Activated CD4-positive, alpha-beta memory T cell treated with anti-CD3 and anti-CD28 coated beads, Interleukin-2, amount 10 ng/mL, durations not matched to agents 7 days and 5 days (primary cell): Measurements from ENCODE around the gene PTRH1. TPM values are rescaled to one million over a fixed set of nuclear protein-coding genes. Genes with fewer than 3 reads are reported as not detected.
A peak's percentile ranks its signal among the peaks of the same experiment; 100 is the strongest.

ENCODE experiments used
- CTCF ChIA-PET: fragments of 350-600 bp; sonication (Branson Sonifier 250); formaldehyde crosslinking; loops from one replicate; lab custom pipeline; 2021; ENCODE audit warnings: antibody characterized with exemption, inconsistent platforms; lab: Charles Lee
- POLR2A ChIA-PET: fragments of 350-600 bp; sonication (Branson Sonifier 250); formaldehyde crosslinking; loops from one replicate; lab custom pipeline; 2021; ENCODE audit warnings: antibody characterized with exemption; lab: Charles Lee
- DNase-seq: peaks from one replicate; pipeline ENCODE4 v3.0.0-alpha.2; 2020
- H3K27ac Mint-ChIP-seq: one replicate; pipeline ENCODE4 v1.8.0; 2021; ENCODE audit warnings: mild to moderate bottlenecking, mixed read lengths
- H3K27me3 Mint-ChIP-seq: one replicate; pipeline ENCODE4 v1.8.0; 2021; ENCODE audit warnings: mixed read lengths
- H3K36me3 Mint-ChIP-seq: one replicate; pipeline ENCODE4 v1.8.0; 2021; ENCODE audit warnings: low read depth, mixed read lengths
- H3K4me1 Mint-ChIP-seq: one replicate; pipeline ENCODE4 v1.8.0; 2021; ENCODE audit warnings: mixed read lengths
- H3K4me3 Mint-ChIP-seq: one replicate; pipeline ENCODE4 v1.8.0; 2021; ENCODE audit warnings: mild to moderate bottlenecking, mixed read lengths
- H3K9me3 Mint-ChIP-seq: one replicate; pipeline ENCODE4 v1.8.0; 2021; ENCODE audit warnings: mixed read lengths
- total RNA-seq, 2 experiments: library from RNA; stranded (reverse); gene quantifications; one replicate each; pipeline ENCODE4 v1.2.3, GENCODE V29; 2021

Gene PTRH1
- total RNA-seq, 2 experiments from 2014 or later = 10.5 to 12.0 TPM

DNA sequence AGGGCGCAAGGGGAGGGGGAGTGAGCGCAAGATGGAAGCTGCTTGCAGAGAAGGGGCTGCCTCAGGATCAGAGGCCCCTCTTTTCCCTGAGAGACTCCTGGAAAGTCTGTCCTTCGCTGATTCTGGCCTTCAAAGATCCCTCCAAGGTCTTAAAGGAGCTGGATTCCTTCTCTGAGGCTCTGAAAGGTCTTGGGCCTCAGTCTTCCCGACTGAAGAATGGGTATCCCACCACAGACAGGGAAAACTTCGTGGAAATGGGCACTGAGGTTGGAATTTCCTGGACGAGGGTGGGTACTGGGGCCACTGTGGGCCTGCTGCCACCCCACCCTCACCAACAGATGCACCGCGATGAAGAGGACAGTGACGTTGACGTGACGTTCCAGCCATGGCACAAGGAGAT lies 3.1 kb downstream of the PTRH1 start:
- CTCF ChIA-PET = interaction anchor here (0.6 to 2.1 kb wide), 2 partner anchors 22 to 158 kb away, joined by 3 to 15 read pairs; partner anchors contain the start of gene TOR2A

DNA sequence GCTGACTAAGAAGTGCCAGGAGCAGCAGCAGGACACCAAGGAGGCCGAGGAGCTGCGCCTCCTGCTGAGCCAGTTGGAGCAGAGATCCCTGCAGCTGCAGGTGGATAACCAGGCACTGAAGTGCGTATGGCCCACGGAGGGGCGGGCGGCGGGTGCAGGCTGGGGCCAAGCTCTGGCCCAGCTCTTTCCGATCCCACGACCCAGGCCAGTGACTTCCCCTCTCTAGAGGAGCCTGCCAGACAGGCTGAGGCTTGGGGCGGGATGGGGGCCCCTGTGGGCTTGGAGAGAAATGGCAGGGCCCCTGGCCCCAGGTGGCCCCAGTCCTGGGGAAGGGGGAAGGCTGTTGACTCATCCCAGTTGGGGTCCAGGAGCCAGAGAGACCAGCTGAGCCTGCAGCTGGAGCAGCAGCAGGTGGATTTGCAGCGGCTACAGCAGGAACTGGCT lies 3.6 kb downstream of the PTRH1 start:
- no peaks in the 10 kb centered on the region for H3K9me3 Mint-ChIP-seq
- peaks cover 5% of the 10 kb centered on the region for H3K36me3 Mint-ChIP-seq
- no peak for DNase-seq
- ChIA-PET CTCF (no interaction called here), POLR2A (interaction anchor here (0.6 kb wide), 1 partner anchor 14 kb away, joined by 3 read pairs; no protein-coding TSS in a partner anchor)
- H3K4me3 Mint-ChIP-seq = no peak overlapping the region
- no peaks in the 10 kb centered on the region for H3K27me3 Mint-ChIP-seq
- peaks cover 41% of the 10 kb centered on the region for H3K4me1 Mint-ChIP-seq
- H3K27ac Mint-ChIP-seq = no peak overlapping the region

More for the DNA sequence above, 3.1 kb downstream of the PTRH1 start:
- Mint-ChIP-seq H3K4me3 (no peak overlapping the region), H3K36me3 (peaks cover 5% of the 10 kb centered on the region), H3K4me1 (peaks cover 38% of the 10 kb centered on the region), H3K27me3 (no peaks in the 10 kb centered on the region), H3K27ac (no peak overlapping the region), H3K9me3 (no peaks in the 10 kb centered on the region)
- no peak for DNase-seq
- POLR2A ChIA-PET = interaction anchor here (0.6 to 1.4 kb wide), 2 partner anchors 15 to 23 kb away, joined by 3 to 4 read pairs; partner anchors contain the start of gene TOR2A

DNA sequence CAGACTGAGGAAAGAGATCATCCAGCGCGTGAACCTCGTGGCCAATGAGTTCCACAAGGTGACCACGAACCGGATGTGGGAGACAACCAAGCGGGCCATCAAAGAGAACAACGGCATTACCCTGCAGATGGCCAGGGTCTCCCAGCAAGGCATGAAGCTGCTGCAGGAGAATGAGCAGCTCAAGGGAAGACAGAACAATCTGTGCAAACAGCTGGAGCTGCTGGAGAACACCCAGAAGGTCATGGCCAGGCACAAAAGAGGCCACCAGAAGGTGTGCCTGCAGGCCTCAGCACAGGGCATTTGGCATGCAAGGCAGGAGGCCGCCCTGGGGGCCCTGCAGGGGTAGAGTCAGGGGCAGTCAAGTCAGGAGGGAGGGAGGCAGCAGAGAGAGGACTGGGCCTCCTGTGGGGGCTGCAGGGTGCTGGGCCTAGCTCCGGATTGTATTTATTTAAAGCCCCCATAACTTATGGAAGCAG lies 4.2 kb downstream of the PTRH1 start:
- Mint-ChIP-seq H3K27me3 (no peaks in the 10 kb centered on the region), H3K4me1 (peaks cover 41% of the 10 kb centered on the region), H3K4me3 (no peak overlapping the region), H3K9me3 (no peaks in the 10 kb centered on the region), H3K36me3 (peaks cover 5% of the 10 kb centered on the region), H3K27ac (no peak overlapping the region)
- CTCF ChIA-PET = interaction anchor here (0.6 to 5.3 kb wide), 2 partner anchors 23 to 121 kb away, joined by 3 to 22 read pairs; partner anchors contain the start of gene TOR2A
- POLR2A ChIA-PET = no interaction called here
- DNase-seq = peak; percentile 43

DNA sequence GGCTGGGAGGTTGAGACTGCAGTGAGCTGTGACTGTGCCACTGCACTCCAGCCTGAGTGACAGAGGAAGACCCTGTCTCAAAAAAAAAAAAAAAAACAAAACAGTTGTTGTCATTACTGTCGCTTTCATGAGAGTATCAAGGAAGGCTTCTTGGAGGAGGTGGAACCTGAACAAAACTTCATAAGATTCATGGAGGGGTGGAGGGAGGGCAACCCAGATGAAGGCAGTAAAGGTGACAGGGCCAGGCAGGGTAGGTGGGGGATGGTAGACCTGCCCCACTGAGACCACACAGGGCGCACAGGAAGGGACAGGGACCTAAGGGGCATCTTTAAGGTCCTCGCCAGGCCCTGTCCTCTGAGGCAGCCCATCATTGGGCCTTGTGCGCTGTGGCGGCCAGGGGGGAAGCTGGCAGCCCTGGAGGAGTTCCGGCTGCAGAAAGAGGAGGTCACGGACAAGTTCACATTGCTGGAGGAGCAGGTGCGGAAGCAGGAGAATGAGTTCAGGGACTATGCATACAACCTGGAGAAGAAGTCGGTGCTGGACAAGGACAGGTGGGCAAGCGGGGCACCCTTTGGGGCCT lies 5.2 kb downstream of the PTRH1 start:
- DNase-seq = no peak
- ChIA-PET POLR2A (no interaction called here), CTCF (interaction anchor here (5.3 kb wide), 1 partner anchor 24 kb away, joined by 22 read pairs; the partner anchor contains the start of gene TOR2A)
- peaks cover 33% of the 10 kb centered on the region for H3K4me1 Mint-ChIP-seq
- no peak overlapping the region for H3K27ac Mint-ChIP-seq
- no peaks in the 10 kb centered on the region for H3K9me3 Mint-ChIP-seq
- no peaks in the 10 kb centered on the region for H3K27me3 Mint-ChIP-seq
- no peak overlapping the region for H3K4me3 Mint-ChIP-seq
- peaks cover 5% of the 10 kb centered on the region for H3K36me3 Mint-ChIP-seq

DNA sequence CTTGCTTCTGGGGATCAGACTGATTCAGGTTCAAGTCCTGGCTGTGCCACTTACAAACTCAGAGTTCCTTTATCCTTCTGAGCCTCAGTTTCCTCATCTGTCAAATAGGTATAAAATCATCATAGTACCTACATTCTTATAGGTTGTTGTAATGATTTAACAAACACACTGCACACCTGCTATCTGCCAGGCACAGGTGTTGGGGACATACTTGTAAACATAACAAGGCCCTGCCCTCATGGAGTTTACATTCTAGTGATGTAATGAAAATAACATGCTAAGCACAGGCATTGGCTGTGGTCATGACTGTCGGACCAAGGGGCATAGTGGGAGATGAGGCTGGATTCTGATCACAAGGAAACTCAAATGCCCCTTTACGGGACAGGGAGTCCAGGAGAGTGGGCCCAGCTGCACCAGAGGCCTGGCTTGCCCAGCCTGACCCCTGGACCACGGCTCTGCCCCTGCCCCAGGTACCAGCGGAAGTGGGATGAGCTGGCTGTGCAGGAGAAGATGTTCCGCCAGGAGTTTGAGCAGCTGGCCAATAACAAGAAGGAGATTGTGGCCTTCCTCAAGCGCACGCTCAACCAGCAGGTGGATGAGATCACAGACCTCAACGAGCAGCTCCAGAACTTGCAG lies 6.4 kb downstream of the PTRH1 start:
- ChIA-PET POLR2A (no interaction called here), CTCF (interaction anchor here (5.3 kb wide), 1 partner anchor 25 kb away, joined by 22 read pairs; the partner anchor contains the start of gene TOR2A)
- Mint-ChIP-seq H3K27me3 (no peaks in the 10 kb centered on the region), H3K27ac (no peak overlapping the region), H3K36me3 (peaks cover 5% of the 10 kb centered on the region), H3K4me3 (no peak overlapping the region), H3K4me1 (peaks cover 29% of the 10 kb centered on the region), H3K9me3 (no peaks in the 10 kb centered on the region)
- no peak for DNase-seq

DNA sequence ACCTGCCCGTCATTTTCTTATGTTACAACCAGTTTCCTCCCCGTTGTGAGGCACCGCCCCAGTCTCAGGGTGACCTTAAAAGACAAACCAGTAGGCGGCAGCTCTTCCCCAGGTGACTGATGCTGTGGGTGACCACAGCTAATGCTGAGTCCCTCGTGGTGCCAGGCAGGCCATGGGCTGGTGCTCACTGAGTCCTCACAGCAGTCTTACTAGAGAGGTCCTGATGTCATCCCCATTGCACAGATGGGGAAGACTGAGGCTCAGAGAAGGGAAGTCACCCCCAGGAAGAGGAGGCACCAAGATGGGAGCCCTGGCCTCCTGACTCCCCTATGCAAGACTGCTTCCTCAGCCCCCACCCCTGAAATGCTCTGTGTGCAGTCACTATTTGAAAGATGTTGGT lies 7.7 kb downstream of the PTRH1 start:
- DNase-seq = peak; percentile 73
- ChIA-PET POLR2A (interaction anchor here (1.9 kb wide), 1 partner anchor 27 kb away, joined by 5 read pairs; the partner anchor contains the start of gene TOR2A), CTCF (interaction anchor here (1.0 to 5.3 kb wide), 3 partner anchors 12 to 182 kb away, joined by 3 to 22 read pairs (median 3); partner anchors contain the start of gene TOR2A)
- peaks cover 5% of the 10 kb centered on the region for H3K36me3 Mint-ChIP-seq
- H3K4me1 Mint-ChIP-seq = peaks cover 27% of the 10 kb centered on the region
- peak overlapping the region; percentile 24 for H3K27ac Mint-ChIP-seq
- H3K27me3 Mint-ChIP-seq = no peaks in the 10 kb centered on the region
- H3K9me3 Mint-ChIP-seq = no peaks in the 10 kb centered on the region
- no peak overlapping the region for H3K4me3 Mint-ChIP-seq

DNA sequence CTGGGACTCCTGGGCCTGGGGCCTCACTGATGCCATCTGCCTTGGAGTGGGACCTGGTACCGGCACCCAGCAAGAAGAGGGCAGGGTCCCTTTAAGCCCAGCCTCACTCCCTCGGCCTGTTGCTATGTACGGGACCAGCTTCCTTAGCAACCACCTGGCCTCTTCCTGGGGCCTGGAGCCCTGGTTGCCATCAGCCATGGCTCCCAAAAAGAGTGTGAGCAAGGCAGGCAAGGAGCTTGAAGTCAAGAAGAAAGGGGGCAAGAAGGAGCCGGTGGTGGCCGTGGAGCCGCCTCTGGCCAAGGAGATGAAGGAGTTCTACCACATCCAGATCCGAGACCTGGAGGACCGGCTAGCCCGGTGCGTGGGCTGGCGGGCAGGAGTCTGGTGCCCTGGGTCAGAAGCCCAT lies 8.6 kb downstream of the PTRH1 start, which contains the start of gene CFAP157:
Gene CFAP157 (plus strand): TSS at position 153 of the 406 bp plus-strand sequence. CDS start 44 bp downstream, at position 197.
- peaks cover 24% of the 10 kb centered on the region for H3K4me1 Mint-ChIP-seq

DNA sequence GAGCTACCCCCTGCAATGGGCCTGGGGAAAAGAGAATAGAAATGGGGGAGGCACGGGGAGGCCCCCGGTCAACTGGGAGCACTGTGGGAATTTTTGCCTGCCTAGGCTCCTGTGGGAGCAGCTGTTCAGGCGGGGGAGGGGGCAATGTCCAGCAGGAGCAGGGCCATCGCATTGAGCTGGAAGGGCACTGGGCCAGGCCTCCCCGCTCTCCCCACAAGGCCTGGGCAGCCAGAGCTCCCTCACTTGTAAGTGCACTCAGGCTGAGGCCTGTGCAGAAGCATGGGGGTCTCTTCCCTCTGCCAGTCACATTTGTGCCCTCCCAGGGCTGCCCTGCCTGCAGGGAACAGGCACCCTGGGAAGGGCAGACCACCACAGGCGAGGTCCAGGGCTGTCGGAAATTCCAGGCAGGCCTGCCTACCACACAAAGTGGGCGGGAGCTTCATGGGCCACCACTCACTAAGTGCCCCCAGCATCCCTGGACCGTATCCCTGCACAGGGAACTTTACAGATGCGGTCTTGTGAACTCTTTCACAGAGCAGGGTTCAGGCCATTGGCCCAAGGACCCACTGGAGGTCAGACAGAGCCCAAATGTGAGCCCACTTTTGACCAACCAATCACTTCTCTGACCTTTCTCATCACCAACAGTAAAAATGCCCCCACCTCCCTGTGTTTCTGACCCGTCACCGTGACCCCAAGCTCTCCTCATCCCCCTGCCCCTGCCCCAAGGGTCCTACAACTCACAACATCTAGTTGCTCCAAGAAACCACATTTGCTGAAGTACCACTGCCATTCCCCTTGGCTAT lies 9.7 kb downstream of the PTRH1 start:
- H3K36me3 Mint-ChIP-seq = peaks cover 3% of the 10 kb centered on the region

More for the DNA sequence above, 8.6 kb downstream of the PTRH1 start, which contains the start of gene CFAP157:
- ChIA-PET CTCF (interaction anchor here (1.3 to 5.3 kb wide), 2 partner anchors 8 to 28 kb away, joined by 3 to 22 read pairs; partner anchors contain the start of genes PTRH1 and TOR2A), POLR2A (interaction anchor here (1.9 kb wide), 1 partner anchor 28 kb away, joined by 5 read pairs; the partner anchor contains the start of gene TOR2A)
- peaks cover 5% of the 10 kb centered on the region for H3K36me3 Mint-ChIP-seq
- H3K9me3 Mint-ChIP-seq = no peaks in the 10 kb centered on the region
- H3K27me3 Mint-ChIP-seq = no peaks in the 10 kb centered on the region
- DNase-seq = no peak
- peak within 1 kb of the TSS; percentile 24 for H3K27ac Mint-ChIP-seq
- H3K4me3 Mint-ChIP-seq = no peak within 1 kb of the TSS

DNA sequence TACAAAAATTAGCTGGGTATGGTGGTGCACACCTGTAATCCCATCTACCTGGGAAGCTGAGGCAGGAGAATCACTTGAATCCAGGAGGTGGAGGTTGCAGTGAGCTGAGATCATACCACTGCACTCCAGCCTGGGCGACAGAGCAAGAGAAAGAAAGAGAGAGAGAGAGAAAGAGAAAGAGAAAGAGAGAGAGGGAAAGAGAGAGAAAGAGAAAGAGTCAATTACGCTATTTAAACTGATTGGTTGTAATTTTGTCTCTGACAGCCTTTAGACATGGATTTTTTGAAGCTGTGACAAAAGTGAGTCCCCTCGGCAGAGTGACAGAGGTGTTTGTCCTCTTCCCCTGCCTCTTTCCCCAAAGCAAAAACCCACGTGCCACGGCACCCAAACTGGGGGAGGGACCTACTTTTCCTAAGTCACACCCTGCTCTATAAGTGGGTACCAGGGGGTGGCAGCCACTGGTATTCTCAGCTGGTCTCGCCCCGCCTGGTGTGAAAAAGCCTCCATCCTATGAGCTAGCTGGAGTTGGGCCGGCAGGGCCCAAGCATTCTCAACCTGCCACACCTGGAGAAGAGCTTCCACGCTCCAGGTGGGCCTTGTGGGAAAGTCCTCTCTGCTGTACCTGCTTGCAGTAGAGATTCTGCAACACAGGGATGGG lies 12.0 kb downstream of the PTRH1 start:
- no peak for DNase-seq
- ChIA-PET CTCF (interaction anchor here (1.8 kb wide), 1 partner anchor 31 kb away, joined by 9 read pairs; the partner anchor contains the start of gene TOR2A), POLR2A (interaction anchor here (4.1 kb wide), 1 partner anchor 12 kb away, joined by 15 read pairs; the partner anchor contains the start of genes PTRH1 and TTC16)
- peaks cover 24% of the 10 kb centered on the region for H3K4me1 Mint-ChIP-seq
- no peaks in the 10 kb centered on the region for H3K9me3 Mint-ChIP-seq
- H3K4me3 Mint-ChIP-seq = no peak overlapping the region
- H3K27ac Mint-ChIP-seq = no peak overlapping the region
- no peaks in the 10 kb centered on the region for H3K36me3 Mint-ChIP-seq
- no peaks in the 10 kb centered on the region for H3K27me3 Mint-ChIP-seq

More for the DNA sequence above, 9.7 kb downstream of the PTRH1 start:
- H3K27me3 Mint-ChIP-seq = no peaks in the 10 kb centered on the region
- peaks cover 16% of the 10 kb centered on the region for H3K4me1 Mint-ChIP-seq
- no peak overlapping the region for H3K4me3 Mint-ChIP-seq
- POLR2A ChIA-PET = interaction anchor here (1.1 to 4.1 kb wide), 2 partner anchors 10 to 29 kb away, joined by 3 to 15 read pairs; partner anchors contain the start of genes PTRH1, TOR2A and TTC16
- CTCF ChIA-PET = interaction anchor here (1.3 kb wide), 1 partner anchor 9 kb away, joined by 3 read pairs; the partner anchor contains the start of gene PTRH1
- H3K9me3 Mint-ChIP-seq = no peaks in the 10 kb centered on the region
- no peak for DNase-seq
- no peak overlapping the region for H3K27ac Mint-ChIP-seq

DNA sequence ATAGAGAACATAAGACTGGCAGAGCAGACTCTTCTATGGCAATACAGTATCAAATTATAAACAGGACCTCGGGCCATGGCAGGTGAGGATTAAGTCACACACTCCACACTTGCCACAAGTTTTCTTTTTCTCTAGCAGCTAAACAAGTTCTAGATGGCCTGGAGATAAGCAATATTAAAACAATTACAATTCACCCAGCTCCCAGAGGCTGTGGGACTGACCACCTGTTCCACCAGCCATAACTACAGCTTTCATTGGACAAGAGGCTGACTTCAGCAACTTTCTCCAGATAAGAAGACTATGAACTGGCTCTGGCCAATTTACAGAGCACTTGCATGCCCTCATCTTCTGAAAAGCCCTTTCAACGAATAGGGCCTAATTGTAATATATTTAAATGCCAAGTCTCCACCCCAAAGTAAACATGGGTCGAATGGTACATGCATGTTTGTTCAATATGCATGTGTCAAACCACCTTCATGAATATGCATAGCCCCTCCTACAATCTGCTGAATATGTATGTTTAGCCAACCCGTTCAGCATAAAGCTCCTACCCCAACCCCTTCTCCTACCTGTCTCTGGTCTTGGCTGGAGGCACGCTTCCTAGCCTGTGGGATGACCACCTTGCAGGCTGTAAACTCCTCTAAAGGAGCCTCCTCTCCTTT lies 14.7 kb downstream of the PTRH1 start:
- ChIA-PET POLR2A (interaction anchor here (1.2 to 1.5 kb wide), 2 partner anchors 16 to 145 kb away, joined by 3 read pairs; partner anchors contain the start of gene TTC16), CTCF (no interaction called here)
- H3K4me1 Mint-ChIP-seq = peaks cover 15% of the 10 kb centered on the region
- H3K9me3 Mint-ChIP-seq = no peaks in the 10 kb centered on the region
- H3K27ac Mint-ChIP-seq = no peak overlapping the region
- no peaks in the 10 kb centered on the region for H3K27me3 Mint-ChIP-seq
- H3K36me3 Mint-ChIP-seq = no peaks in the 10 kb centered on the region
- H3K4me3 Mint-ChIP-seq = no peak overlapping the region
- DNase-seq = no peak

DNA sequence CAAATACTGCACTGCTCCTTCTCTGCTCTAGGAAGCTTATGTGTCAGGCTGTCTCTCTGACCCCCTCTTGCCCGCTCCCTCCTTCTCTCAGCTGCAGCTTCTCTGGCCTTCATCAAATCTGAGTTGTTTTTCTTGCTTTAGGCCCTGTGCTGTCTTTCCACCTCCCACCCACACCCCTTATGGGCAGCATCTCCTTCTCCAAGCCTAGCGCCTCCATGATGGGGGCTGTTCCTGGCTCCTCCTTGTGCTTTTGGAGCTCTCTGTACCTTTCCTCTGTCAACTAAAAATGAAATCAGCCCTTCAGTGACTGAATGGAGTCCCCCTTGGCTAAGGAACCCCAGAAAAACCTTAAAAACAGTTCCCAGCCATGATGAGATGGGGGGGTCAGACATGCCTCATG lies 15.3 kb downstream of the PTRH1 start:
- POLR2A ChIA-PET = interaction anchor here (1.2 to 1.5 kb wide), 2 partner anchors 16 to 144 kb away, joined by 3 read pairs; partner anchors contain the start of gene TTC16
- H3K27ac Mint-ChIP-seq = peak overlapping the region; percentile 9
- H3K9me3 Mint-ChIP-seq = no peaks in the 10 kb centered on the region
- DNase-seq = no peak
- peak overlapping the region; percentile 22 for H3K4me3 Mint-ChIP-seq
- CTCF ChIA-PET = no interaction called here
- no peaks in the 10 kb centered on the region for H3K27me3 Mint-ChIP-seq
- H3K36me3 Mint-ChIP-seq = no peaks in the 10 kb centered on the region
- peaks cover 15% of the 10 kb centered on the region for H3K4me1 Mint-ChIP-seq
